SK-N-SH (cell line): ENCODE measurements around the gene PARD3. TPM values are rescaled to one million over a fixed set of nuclear protein-coding genes. Genes with fewer than 3 reads are reported as not detected.

Experiments
- CTCF ChIA-PET: fragments of 300-600, 350-600 bp; formaldehyde crosslinking; extraction: SDS; loops from one replicate; lab custom pipeline; 2021; lab: Yijun Ruan, JAX
- POLR2A ChIA-PET: fragments of 350-600 bp; sonication (Branson Sonifier 250); formaldehyde crosslinking; extraction: SDS; loops from one replicate; lab custom pipeline; 2020; ENCODE audit warnings: antibody characterized with exemption, inconsistent platforms; lab: Yijun Ruan, JAX
- DNase-seq: peaks from one replicate; pipeline ENCODE4 v3.0.0; 2012
- H2AFZ ChIP-seq: fragments of 200-600 bp; sonication (generic); 2 replicates; pipeline ENCODE4 v1.8.1; 2016; ENCODE audit warnings: antibody characterized with exemption, mild to moderate bottlenecking, low read depth
- H3F3A ChIP-seq: fragments of 200-600 bp; sonication (generic); replicated peaks from 2 replicates; pipeline ENCODE3; 2016; ENCODE audit warnings: antibody characterized with exemption, mild to moderate bottlenecking; ENCODE audit not compliant: insufficient read depth
- H3K27ac ChIP-seq, 2 experiments: fragments of 200-500 bp in 1 of 2; fragments of 200-600 bp in 1 of 2; sonication (Bioruptor generic) in 1 of 2; sonication (generic), shearing (Covaris generic) in 1 of 2; 2 replicates each; pipeline versions ENCODE4 v1.5.1 to v1.6.1; 2014 to 2016; ENCODE audit warnings: low read depth in 2 of 2, inconsistent platforms in 1 of 2, low read length in 1 of 2, mild to moderate bottlenecking in 1 of 2, mixed read lengths in 1 of 2
- H3K27me3 ChIP-seq: fragments of 200-600 bp; sonication (generic), shearing (Covaris generic); 2 replicates; pipeline ENCODE4 v1.6.1; 2016; ENCODE audit warnings: mixed run types; ENCODE audit not compliant: insufficient read depth
- H3K36me3 ChIP-seq, 2 experiments: fragments of 200-500 bp in 1 of 2; fragments of 200-600 bp in 1 of 2; sonication (Bioruptor generic) in 1 of 2; sonication (generic) in 1 of 2; replicated peaks in 1 of 2; 2 replicates each; pipeline versions ENCODE3 to v1.5.1; 2014 to 2016; ENCODE audit warnings: low read length in 1 of 2, mild to moderate bottlenecking in 1 of 2; ENCODE audit not compliant: insufficient read depth in 2 of 2, control insufficient read depth in 1 of 2
- H3K4me1 ChIP-seq, 2 experiments: fragments of 200-500 bp in 1 of 2; fragments of 200-600 bp in 1 of 2; sonication (Bioruptor generic) in 1 of 2; sonication (generic), shearing (Covaris generic) in 1 of 2; 2 replicates each; pipeline versions ENCODE4 v1.5.1 to v1.6.1; 2014 to 2016; ENCODE audit warnings: low read depth in 1 of 2, low read length in 1 of 2, mixed run types in 1 of 2; ENCODE audit not compliant: insufficient read depth in 2 of 2, control insufficient read depth in 1 of 2
- H3K4me2 ChIP-seq: fragments of 200-600 bp; sonication (generic), shearing (Covaris generic); 2 replicates; pipeline ENCODE4 v1.6.1; 2017; ENCODE audit warnings: mixed run types
- H3K4me3 ChIP-seq, 2 experiments: fragments of 200-500 bp in 1 of 2; fragments of 200-600 bp in 1 of 2; sonication (Bioruptor generic) in 1 of 2; sonication (generic), shearing (Covaris generic) in 1 of 2; 2 replicates each; pipeline versions ENCODE4 v1.5.1 to v1.8.1; 2014 to 2016; ENCODE audit warnings: low read depth in 2 of 2, inconsistent platforms in 1 of 2, low read length in 1 of 2, mild to moderate bottlenecking in 1 of 2, mixed read lengths in 1 of 2, moderate library complexity in 1 of 2
- H3K79me2 ChIP-seq: fragments of 200-600 bp; sonication (generic); 2 replicates; pipeline ENCODE4 v1.8.1; 2017; ENCODE audit warnings: mild to moderate bottlenecking; ENCODE audit not compliant: insufficient read depth
- H3K9ac ChIP-seq: fragments of 200-600 bp; sonication (generic); 2 replicates; pipeline ENCODE4 v1.6.1; 2017; ENCODE audit warnings: mixed run types
- H3K9me2 ChIP-seq: fragments of 200-600 bp; sonication (generic); 2 replicates; pipeline ENCODE4 v1.6.1; 2017; ENCODE audit warnings: mixed run types
- H3K9me3 ChIP-seq: fragments of 200-600 bp; sonication (generic); 2 replicates; pipeline ENCODE4 v1.6.1; 2017; ENCODE audit warnings: mixed run types, mild to moderate bottlenecking, moderate library complexity
- H4K20me1 ChIP-seq: fragments of 200-600 bp; sonication (generic); 2 replicates; pipeline ENCODE4 v1.6.1; 2017; ENCODE audit warnings: mild to moderate bottlenecking, mixed run types; ENCODE audit not compliant: insufficient read depth
- CHD2 ChIP-seq: fragments of 150-350 bp; IDR thresholded peaks from 2 replicates; pipeline ENCODE4 v1.6.1; 2018; ENCODE audit warnings: low read length; ENCODE audit not compliant: partially characterized antibody
- EP300 ChIP-seq, 2 experiments: IDR thresholded peaks; 2 replicates each; pipeline versions ENCODE4 v1.4.0 to v1.6.1; 2012; ENCODE audit warnings: borderline replicate concordance in 1 of 2, low read depth in 1 of 2, low read length in 1 of 2
- FOSL2 ChIP-seq: IDR thresholded peaks from 2 replicates; pipeline ENCODE4 v1.4.0; 2012; ENCODE audit warnings: low read depth, mild to moderate bottlenecking, moderate library complexity, borderline replicate concordance
- JUND ChIP-seq: IDR thresholded peaks from 2 replicates; pipeline ENCODE4 v1.4.0; 2012
- MEF2A ChIP-seq: IDR thresholded peaks from 2 replicates; pipeline ENCODE4 v1.4.0; 2012; ENCODE audit warnings: low read depth, borderline replicate concordance
- NFIC ChIP-seq: IDR thresholded peaks from 2 replicates; pipeline ENCODE4 v1.4.0; 2012; ENCODE audit warnings: borderline replicate concordance
- POLR2AphosphoS5 ChIP-seq: IDR thresholded peaks from 2 replicates; pipeline ENCODE4 v1.6.1; 2012; ENCODE audit warnings: low read depth, low read length
- RAD21 ChIP-seq: IDR thresholded peaks from 2 replicates; pipeline ENCODE4 v1.6.1; 2012; ENCODE audit warnings: mild to moderate bottlenecking, low read length
- RFX5 ChIP-seq: IDR thresholded peaks from 2 replicates; pipeline ENCODE4 v1.6.1; 2012; ENCODE audit warnings: mild to moderate bottlenecking, improper control_type of control experiment, low read length
- RXRA ChIP-seq: IDR thresholded peaks from 2 replicates; pipeline ENCODE4 v1.4.0; 2012; ENCODE audit warnings: low read depth, mild to moderate bottlenecking, borderline replicate concordance
- SIN3A ChIP-seq: IDR thresholded peaks from 2 replicates; pipeline ENCODE4 v1.6.1; 2012; ENCODE audit warnings: low read depth, mild to moderate bottlenecking, low read length, moderate library complexity, borderline replicate concordance
- TAF1 ChIP-seq: IDR thresholded peaks from 2 replicates; pipeline ENCODE4 v1.6.1; 2012; ENCODE audit warnings: low read depth, mild to moderate bottlenecking, low read length, moderate library complexity, borderline replicate concordance
- TCF12 ChIP-seq: IDR thresholded peaks from 2 replicates; pipeline ENCODE4 v1.4.0; 2012
- TEAD4 ChIP-seq: IDR thresholded peaks from 2 replicates; pipeline ENCODE4 v1.4.0; 2012; ENCODE audit warnings: mild to moderate bottlenecking, borderline replicate concordance; ENCODE audit not compliant: insufficient read depth
- USF1 ChIP-seq: IDR thresholded peaks from 2 replicates; pipeline ENCODE4 v1.4.0; 2012; ENCODE audit warnings: low read depth, borderline replicate concordance
- WGBS: methylation state at CpG from one replicate; pipeline ENCODE4 v1.1.6; 2017; ENCODE audit warnings: low lambda C conversion rate; 5-methylcytosine and 5-hydroxymethylcytosine counted together
- polyA plus RNA-seq, 3 experiments: library from polyadenylated mRNA; depleted of rRNA; stranded (reverse); fragments of >200 nt; gene quantifications; 2 replicates each; pipeline ENCODE4 v1.2.3, GENCODE V29; 2012
- TF ChIP-seq, protein P1 (sequence below): IDR thresholded peaks from 2 replicates; pipeline ENCODE4 v1.4.0; 2012; ENCODE audit warnings: low read depth
- TF ChIP-seq, protein P2 (sequence below): IDR thresholded peaks from 2 replicates; pipeline ENCODE4; 2012

PARD3 gene
- polyA plus RNA-seq, 1 of the 3 experiments (the other 2 are of a cell fraction), result 29.4 TPM

GRCh38 chr10:34528320-34528719 is 286.8 kb downstream of the PARD3 start:
- Histone ChIP-seq H3K4me1 (peaks cover 4 to 35% of the 10 kb centered on the region in 2 experiments; a peak in 3 of 4 replicates), H3K36me3 (no peaks in the 10 kb centered on the region), H3K27ac (peak overlapping the region; percentile 78 to 100; a peak in 3 of 4 replicates), H3F3A (peaks cover 31% of the 10 kb centered on the region), H3K27me3 (no peaks in the 10 kb centered on the region)
- no peak for DNase-seq
- 17% methylated on average over 3 of the region's 3 CpGs for WGBS
- TF ChIP-seq CHD2 (no peak), RAD21 (no peak), EP300 (IDR thresholded peaks at IDR 0.05; ENCODE audit: borderline replicate concordance in 1 of 2, low read depth in 1 of 2, low read length in 1 of 2) (peak in 1 of 2 experiments; percentile 90; a peak in 2 of 4 replicates), MEF2A (peak; percentile 50; the same call in 1 of the 2 replicates), RXRA (peak; percentile 63; the same call in 1 of the 2 replicates), TEAD4 (peak; percentile 96), FOSL2 (peak; percentile 92), SIN3A (peak; percentile 36; the same call in 1 of the 2 replicates), TCF12 (peak; percentile 88), JUND (peak; percentile 93), USF1 (no peak), RFX5 (no peak), TAF1 (0 out of 2 replicates have a peak, but pooled peaks have one; percentile 23), NFIC (peak; percentile 66; the same call in 1 of the 2 replicates), POLR2AphosphoS5 (peak; percentile 70; the same call in 1 of the 2 replicates)
- TF ChIP-seq, protein P1, sequence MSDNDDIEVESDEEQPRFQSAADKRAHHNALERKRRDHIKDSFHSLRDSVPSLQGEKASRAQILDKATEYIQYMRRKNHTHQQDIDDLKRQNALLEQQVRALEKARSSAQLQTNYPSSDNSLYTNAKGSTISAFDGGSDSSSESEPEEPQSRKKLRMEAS, result peak; percentile 56
- TF ChIP-seq, protein P2, sequence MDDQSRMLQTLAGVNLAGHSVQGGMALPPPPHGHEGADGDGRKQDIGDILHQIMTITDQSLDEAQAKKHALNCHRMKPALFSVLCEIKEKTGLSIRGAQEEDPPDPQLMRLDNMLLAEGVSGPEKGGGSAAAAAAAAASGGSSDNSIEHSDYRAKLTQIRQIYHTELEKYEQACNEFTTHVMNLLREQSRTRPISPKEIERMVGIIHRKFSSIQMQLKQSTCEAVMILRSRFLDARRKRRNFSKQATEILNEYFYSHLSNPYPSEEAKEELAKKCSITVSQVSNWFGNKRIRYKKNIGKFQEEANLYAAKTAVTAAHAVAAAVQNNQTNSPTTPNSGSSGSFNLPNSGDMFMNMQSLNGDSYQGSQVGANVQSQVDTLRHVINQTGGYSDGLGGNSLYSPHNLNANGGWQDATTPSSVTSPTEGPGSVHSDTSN, result peak; percentile 82
- TF ChIP-seq, all 33 proteins: peak for 13
- Histone ChIP-seq H3K79me2 (peaks cover 34% of the 10 kb centered on the region), H3K9me2 (no peaks in the 10 kb centered on the region), H2AFZ (no peak overlapping the region), H3K9ac (peak overlapping the region; percentile 76), H3K4me3 (peak overlapping the region; percentile 13 to 33; a peak in 2 of 4 replicates), H4K20me1 (no peaks in the 10 kb centered on the region), H3K9me3 (no peaks in the 10 kb centered on the region), H3K4me2 (peak overlapping the region; percentile 75)
- ChIA-PET POLR2A (no interaction called here), CTCF (interaction anchor here (1.7 kb wide), 1 partner anchor 110 kb away, joined by 4 read pairs; no protein-coding TSS in a partner anchor)
